Spleen (tissue), 11 donors: ENCODE measurements around the gene TMTC2. TPM values are rescaled to one million over a fixed set of nuclear protein-coding genes. Genes with fewer than 3 reads are reported as not detected.

Source experiments
- DNase-seq: peaks from one replicate; pipeline ENCODE4 v3.0.0-alpha.2; 2020
- H3K27ac ChIP-seq, 8 donors: fragments of 200-600 bp; sonication (generic) in 7 of 8; 1 replicate in 4 of 8; 2 replicates in 4 of 8; pipeline versions ENCODE4 v1.5.0 to v1.8.0; 2016 to 2021; ENCODE audit warnings: inconsistent platforms in 4 of 8, mild to moderate bottlenecking in 4 of 8, moderate library complexity in 1 of 8
- H3K27me3 ChIP-seq, 7 donors: fragments of 200-600 bp; sonication (generic) in 6 of 7; replicated peaks in 1 of 7; 1 replicate in 4 of 7; 2 replicates in 3 of 7; pipeline versions ENCODE4 v1.5.0 to v1.8.0; 2016 to 2021; ENCODE audit warnings: inconsistent platforms in 3 of 7, mild to moderate bottlenecking in 1 of 7
- H3K36me3 ChIP-seq, 6 donors: fragments of 200-600 bp; sonication (generic) in 5 of 6; 1 replicate in 4 of 6; 2 replicates in 2 of 6; pipeline versions ENCODE4 v1.5.0 to v1.8.0; 2016 to 2021; ENCODE audit warnings: inconsistent platforms in 2 of 6
- H3K4me1 ChIP-seq, 6 donors: fragments of 200-600 bp; sonication (generic) in 5 of 6; 1 replicate in 3 of 6; 2 replicates in 3 of 6; pipeline versions ENCODE4 v1.5.0 to v1.8.0; 2016 to 2021; ENCODE audit warnings: inconsistent platforms in 3 of 6
- H3K4me3 ChIP-seq, 8 donors: fragments of 200-600 bp; sonication (generic) in 7 of 8; 1 replicate in 4 of 8; 2 replicates in 4 of 8; pipeline versions ENCODE4 v1.5.0 to v1.8.0; 2016 to 2021; ENCODE audit warnings: inconsistent platforms in 4 of 8, mild to moderate bottlenecking in 4 of 8, moderate library complexity in 2 of 8
- H3K9me3 ChIP-seq, 8 donors: fragments of 200-600 bp; sonication (generic) in 7 of 8; 1 replicate in 4 of 8; 2 replicates in 4 of 8; pipeline versions ENCODE4 v1.5.0 to v1.8.0; 2016 to 2021; ENCODE audit warnings: inconsistent platforms in 4 of 8
- POLR2A ChIP-seq, 3 donors: fragments of 450-650 bp; IDR thresholded peaks; one replicate each; pipeline ENCODE4 v1.5.1; 2017; ENCODE audit warnings: antibody characterized with exemption in 3 of 3, mild to moderate bottlenecking in 1 of 3
- POLR2AphosphoS5 ChIP-seq, 3 donors: sonication (generic); formaldehyde crosslinking; IDR thresholded peaks; one replicate each; pipeline ENCODE4 v1.5.1; 2017; ENCODE audit warnings: antibody characterized with exemption in 3 of 3
- WGBS, 5 donors: extraction: QIAGEN DNeasy Blood & Tissue Kit in 3 of 5; methylation state at CpG; one replicate each; pipeline versions ENCODE4 v1.1.5 to v1.1.7; 2013 to 2018; 5-methylcytosine and 5-hydroxymethylcytosine counted together
- intact Hi-C: fragments of 100-400 bp; cut with DNase I; formaldehyde crosslinking; loops from one replicate; pipeline ENCODE4 v1.15.0; 2023; ENCODE audit warnings: low total_unique reads
- polyA plus RNA-seq, 3 donors: library from polyadenylated mRNA; stranded (reverse); fragments of 200-250 nt; gene quantifications; one replicate each; pipeline ENCODE4 v1.2.1, GENCODE V29; 2013
- small RNA-seq, 4 donors: library from RNA; depleted of rRNA; stranded (forward); fragments of <200 nt; gene quantifications; one replicate each; pipeline ENCODE3, GENCODE V24; 2016
- total RNA-seq, 7 donors: library from RNA; depleted of rRNA in 3 of 7; stranded (reverse); fragments of >200 nt in 3 of 7; fragmentation: NEBNext Ultra II Directional in 4 of 7; extraction: Animal tissue kit (Norgen Biotek cat#: 25700) in 4 of 7; gene quantifications; one replicate each; pipeline versions ENCODE4 v1.1.0 to v1.2.1, GENCODE V29; 2016 to 2021
- TF ChIP-seq, protein P1 (sequence below), 11 experiments: fragments of 200-600 bp in 7 of 11; fragments of 450-650 bp in 4 of 11; sonication (generic) in 4 of 11; IDR thresholded peaks in 8 of 11; conservative IDR thresholded peaks in 3 of 11; 1 replicate in 7 of 11; 2 replicates in 4 of 11; pipeline versions ENCODE4 v1.4.0 to v1.8.0; 2016 to 2021; ENCODE audit warnings: antibody characterized with exemption in 11 of 11, inconsistent platforms in 4 of 11, mild to moderate bottlenecking in 1 of 11
- donor health status: healthy with polysubstance abuse.
- donor health status: DM: no; HTN: no; CAD: no; lungs with moderate emphysema.
- donor health status: DM: no; HTN: no; CAD: no.
- donor health status: Bipolar disorder and iron deficiency.
- donor health status: healthy.
- donor health status: DM: no; HTN: no; CAD: no.
- donor health status: DM: yes; HTN: yes; CAD: no.

Gene TMTC2
- total and polyA plus RNA-seq, 10 donors, result 0.74 to 8.5 (median 4.0) TPM

DNA sequence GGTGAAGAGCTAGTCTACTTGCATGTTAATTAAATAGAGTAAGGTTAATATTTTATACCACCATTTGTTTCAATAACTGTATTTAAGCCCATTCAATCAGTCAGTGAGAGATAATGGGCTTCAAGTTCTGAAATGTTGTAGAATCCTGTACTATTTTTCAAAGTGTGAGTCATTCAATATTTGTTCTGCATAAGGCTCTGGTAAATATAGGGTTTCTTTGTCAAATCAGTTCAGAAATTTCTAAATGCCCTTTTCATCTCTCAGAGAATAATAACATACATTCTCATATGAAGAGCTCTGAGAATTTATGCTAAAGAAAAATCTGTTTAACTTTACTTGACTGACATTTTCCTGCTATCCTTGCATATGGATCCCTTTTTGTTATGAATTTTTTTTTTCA, 493.3 kb downstream of the TMTC2 start:
- Histone ChIP-seq H3K27me3 (no peaks in the 10 kb centered on the region), H3K4me1 (no peaks in the 10 kb centered on the region), H3K27ac (no peak overlapping the region), H3K9me3 (no peaks in the 10 kb centered on the region), H3K4me3 (no peak overlapping the region), H3K36me3 (no peaks in the 10 kb centered on the region)
- intact Hi-C loops, result no loop called here
- TF ChIP-seq POLR2AphosphoS5 (IDR thresholded peaks at IDR 0.05) (no peak), POLR2A (IDR thresholded peaks at IDR 0.05) (no peak)
- TF ChIP-seq, protein P1, sequence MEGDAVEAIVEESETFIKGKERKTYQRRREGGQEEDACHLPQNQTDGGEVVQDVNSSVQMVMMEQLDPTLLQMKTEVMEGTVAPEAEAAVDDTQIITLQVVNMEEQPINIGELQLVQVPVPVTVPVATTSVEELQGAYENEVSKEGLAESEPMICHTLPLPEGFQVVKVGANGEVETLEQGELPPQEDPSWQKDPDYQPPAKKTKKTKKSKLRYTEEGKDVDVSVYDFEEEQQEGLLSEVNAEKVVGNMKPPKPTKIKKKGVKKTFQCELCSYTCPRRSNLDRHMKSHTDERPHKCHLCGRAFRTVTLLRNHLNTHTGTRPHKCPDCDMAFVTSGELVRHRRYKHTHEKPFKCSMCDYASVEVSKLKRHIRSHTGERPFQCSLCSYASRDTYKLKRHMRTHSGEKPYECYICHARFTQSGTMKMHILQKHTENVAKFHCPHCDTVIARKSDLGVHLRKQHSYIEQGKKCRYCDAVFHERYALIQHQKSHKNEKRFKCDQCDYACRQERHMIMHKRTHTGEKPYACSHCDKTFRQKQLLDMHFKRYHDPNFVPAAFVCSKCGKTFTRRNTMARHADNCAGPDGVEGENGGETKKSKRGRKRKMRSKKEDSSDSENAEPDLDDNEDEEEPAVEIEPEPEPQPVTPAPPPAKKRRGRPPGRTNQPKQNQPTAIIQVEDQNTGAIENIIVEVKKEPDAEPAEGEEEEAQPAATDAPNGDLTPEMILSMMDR (IDR thresholded peaks at IDR 0.05 in 8 of 11, conservative IDR thresholded peaks at IDR 0.05 in 3 of 11), result no peak
- DNase-seq, result no peak

GRCh38 chr12:83181074-83181473, 494.4 kb downstream of the TMTC2 start:
- TF ChIP-seq, protein P1 (IDR thresholded peaks at IDR 0.05 in 8 of 11, conservative IDR thresholded peaks at IDR 0.05 in 3 of 11), result no peak
- no peak for TF ChIP-seq POLR2A (IDR thresholded peaks at IDR 0.05)
- TF ChIP-seq POLR2AphosphoS5 (IDR thresholded peaks at IDR 0.05), result no peak

DNA sequence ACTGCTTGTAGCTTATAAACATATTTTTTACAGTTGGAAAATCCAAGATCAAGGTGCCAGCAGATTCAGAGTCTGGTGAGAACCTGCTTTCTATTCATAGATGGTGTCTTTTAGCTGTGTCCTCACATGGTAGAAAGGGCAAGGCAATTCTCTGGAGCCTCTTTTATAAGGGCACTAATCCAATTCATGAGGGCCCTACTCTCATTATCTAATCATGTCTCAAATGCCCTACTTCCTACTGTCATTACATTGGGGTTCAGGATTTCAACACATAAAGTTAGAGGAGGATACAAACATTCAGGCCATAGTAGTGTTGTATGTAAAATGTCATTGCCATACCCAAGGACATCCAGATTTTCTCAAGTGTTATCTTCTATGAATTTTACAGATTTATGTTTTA, 496.4 kb downstream of the TMTC2 start:
- intact Hi-C loops, result no loop called here
- H3K4me3 ChIP-seq, result no peak overlapping the region
- no peaks in the 10 kb centered on the region for H3K9me3 ChIP-seq
- H3K36me3 ChIP-seq, result no peaks in the 10 kb centered on the region
- H3K4me1 ChIP-seq, result no peaks in the 10 kb centered on the region
- no peaks in the 10 kb centered on the region for H3K27me3 ChIP-seq
- TF ChIP-seq, protein P1 (IDR thresholded peaks at IDR 0.05 in 8 of 11, conservative IDR thresholded peaks at IDR 0.05 in 3 of 11), result no peak
- no peak for TF ChIP-seq POLR2AphosphoS5 (IDR thresholded peaks at IDR 0.05)
- TF ChIP-seq POLR2A (IDR thresholded peaks at IDR 0.05), result no peak
- no peak overlapping the region for H3K27ac ChIP-seq
- no peak for DNase-seq

More at GRCh38 chr12:83181074-83181473, 494.4 kb downstream of the TMTC2 start:
- no peaks in the 10 kb centered on the region for H3K9me3 ChIP-seq
- H3K27me3 ChIP-seq, result no peaks in the 10 kb centered on the region
- intact Hi-C loops, result no loop called here
- no peak for DNase-seq
- H3K4me1 ChIP-seq, result no peaks in the 10 kb centered on the region
- H3K36me3 ChIP-seq, result no peaks in the 10 kb centered on the region
- no peak overlapping the region for H3K27ac ChIP-seq
- WGBS, 5 donors, result 83 to 97% (median 93%) methylated on average over 1 of the region's 1 CpG
- H3K4me3 ChIP-seq, result no peak overlapping the region

Small RNA genes within 50 kb of the gene (small RNA-seq; reads per million reads assigned to genes)
- 0 reads per million in 4 donors for gene RNU6-977P
